ENCODE results near the gene UNG. TPM values are rescaled to one million over a fixed set of nuclear protein-coding genes. Genes with fewer than 3 reads are reported as not detected.

UNG gene
- total RNA-seq, 6 experiments from 2014 or later, result 19.3 to 30.4 (median 21.8) TPM

- peak overlapping the region; percentile 89 for H3K27ac Mint-ChIP-seq
- no peaks in the 10 kb centered on the region for H3K9me3 Mint-ChIP-seq
- no peak for TF ChIP-seq CTCF (IDR thresholded peaks at IDR 0.05)
- peaks cover 3% of the 10 kb centered on the region; the same call in 1 of the 2 replicates for H3K27me3 Mint-ChIP-seq (ENCODE audit: insufficient read depth)
- DNase-seq, result peak; percentile 72
- H3K36me3 Mint-ChIP-seq (ENCODE audit: low read depth), result no peaks in the 10 kb centered on the region
- peak overlapping the region; percentile 88 for H3K4me3 Mint-ChIP-seq
- H3K4me1 Mint-ChIP-seq (ENCODE audit: low read depth), result peaks cover 27% of the 10 kb centered on the region
Measured at GRCh38 chr12:109110988-109111495, 13.6 kb downstream of the UNG start.

- Mint-ChIP-seq H3K4me3 (no peak overlapping the region), H3K9me3 (no peaks in the 10 kb centered on the region), H3K36me3 (ENCODE audit: low read depth) (no peaks in the 10 kb centered on the region), H3K27me3 (ENCODE audit: insufficient read depth) (peaks cover 3% of the 10 kb centered on the region), H3K27ac (no peak overlapping the region), H3K4me1 (ENCODE audit: low read depth) (peaks cover 27% of the 10 kb centered on the region)
- no peak for TF ChIP-seq CTCF (IDR thresholded peaks at IDR 0.05)
- no peak for DNase-seq
Measured at GRCh38 chr12:109112720-109113465, 15.5 kb downstream of the UNG start.

GRCh38 chr12:109113661-109114321 is 16.4 kb downstream of the UNG start:
- H3K4me1 Mint-ChIP-seq (ENCODE audit: low read depth), result peaks cover 27% of the 10 kb centered on the region
- DNase-seq, result no peak
- TF ChIP-seq CTCF (IDR thresholded peaks at IDR 0.05), result no peak
- H3K36me3 Mint-ChIP-seq (ENCODE audit: low read depth), result no peaks in the 10 kb centered on the region
- no peak overlapping the region for H3K27ac Mint-ChIP-seq
- H3K9me3 Mint-ChIP-seq, result no peaks in the 10 kb centered on the region
- no peak overlapping the region for H3K4me3 Mint-ChIP-seq
- peaks cover 3% of the 10 kb centered on the region for H3K27me3 Mint-ChIP-seq (ENCODE audit: insufficient read depth)

- no peaks in the 10 kb centered on the region for H3K36me3 Mint-ChIP-seq (ENCODE audit: low read depth)
- DNase-seq, result no peak
- no peak overlapping the region for H3K27ac Mint-ChIP-seq
- peaks cover 3% of the 10 kb centered on the region for H3K27me3 Mint-ChIP-seq (ENCODE audit: insufficient read depth)
- peaks cover 27% of the 10 kb centered on the region for H3K4me1 Mint-ChIP-seq (ENCODE audit: low read depth)
- no peak for TF ChIP-seq CTCF (IDR thresholded peaks at IDR 0.05)
- H3K4me3 Mint-ChIP-seq, result no peak overlapping the region
- no peaks in the 10 kb centered on the region for H3K9me3 Mint-ChIP-seq
Measured at GRCh38 chr12:109114644-109115043, 17.2 kb downstream of the UNG start.

GRCh38 chr12:109115404-109115757 is 18.0 kb downstream of the UNG start:
- peaks cover 3% of the 10 kb centered on the region for H3K27me3 Mint-ChIP-seq (ENCODE audit: insufficient read depth)
- no peaks in the 10 kb centered on the region for H3K36me3 Mint-ChIP-seq (ENCODE audit: low read depth)
- H3K4me1 Mint-ChIP-seq (ENCODE audit: low read depth), result peaks cover 24% of the 10 kb centered on the region
- H3K9me3 Mint-ChIP-seq, result no peaks in the 10 kb centered on the region
- no peak overlapping the region for H3K27ac Mint-ChIP-seq
- TF ChIP-seq CTCF (IDR thresholded peaks at IDR 0.05), result no peak
- no peak overlapping the region for H3K4me3 Mint-ChIP-seq
- no peak for DNase-seq
